ENCODE data around the gene RPA3. TPM values are rescaled to one million over a fixed set of nuclear protein-coding genes. Genes with fewer than 3 reads are reported as not detected.

RPA3 gene
- total and polyA plus RNA-seq, 8 donors, result 28.5 to 49.2 (median 43.5) TPM

GRCh38 chr7:7653593-7654187, 64.7 kb downstream of the RPA3 start:
- intact Hi-C loops (cut with DNase I), result no loop called here
- Histone ChIP-seq H3K4me3 (no peak overlapping the region), H3K36me3 (no peaks in the 10 kb centered on the region), H3K4me1 (no peaks in the 10 kb centered on the region), H3K27me3 (no peaks in the 10 kb centered on the region), H3K27ac (no peak overlapping the region), H3K9me3 (peaks cover 0 to 6% of the 10 kb centered on the region in 2 donors)
- ATAC-seq (no peak), DNase-seq (no peak)
- TF ChIP-seq CTCF (IDR thresholded peaks at IDR 0.05), result peak in 1 of 2 donors; percentile 27

- H3K4me3 ChIP-seq, result no peak overlapping the region
- no peak for TF ChIP-seq CTCF (IDR thresholded peaks at IDR 0.05)
- no peak overlapping the region for H3K27ac ChIP-seq
- peaks cover 0 to 3% of the 10 kb centered on the region in 2 donors for H3K9me3 ChIP-seq
- ATAC-seq (no peak), DNase-seq (no peak)
- no peaks in the 10 kb centered on the region for H3K27me3 ChIP-seq
- H3K36me3 ChIP-seq, result no peaks in the 10 kb centered on the region
- intact Hi-C loops (cut with DNase I), result no loop called here
- no peaks in the 10 kb centered on the region for H3K4me1 ChIP-seq
Observed at GRCh38 chr7:7652798-7653540, 65.4 kb downstream of the RPA3 start.

- DNase-seq, result no peak
- H3K36me3 ChIP-seq, result no peaks in the 10 kb centered on the region
- H3K27ac ChIP-seq, result no peak overlapping the region
- H3K4me3 ChIP-seq, result no peak overlapping the region
- no peak for ATAC-seq
- H3K27me3 ChIP-seq, result no peaks in the 10 kb centered on the region
- TF ChIP-seq CTCF (IDR thresholded peaks at IDR 0.05), result no peak
- intact Hi-C loops (cut with DNase I), result no loop called here
- no peaks in the 10 kb centered on the region for H3K9me3 ChIP-seq
- H3K4me1 ChIP-seq, result no peaks in the 10 kb centered on the region
Observed at GRCh38 chr7:7651479-7651878, 66.9 kb downstream of the RPA3 start.

DNA sequence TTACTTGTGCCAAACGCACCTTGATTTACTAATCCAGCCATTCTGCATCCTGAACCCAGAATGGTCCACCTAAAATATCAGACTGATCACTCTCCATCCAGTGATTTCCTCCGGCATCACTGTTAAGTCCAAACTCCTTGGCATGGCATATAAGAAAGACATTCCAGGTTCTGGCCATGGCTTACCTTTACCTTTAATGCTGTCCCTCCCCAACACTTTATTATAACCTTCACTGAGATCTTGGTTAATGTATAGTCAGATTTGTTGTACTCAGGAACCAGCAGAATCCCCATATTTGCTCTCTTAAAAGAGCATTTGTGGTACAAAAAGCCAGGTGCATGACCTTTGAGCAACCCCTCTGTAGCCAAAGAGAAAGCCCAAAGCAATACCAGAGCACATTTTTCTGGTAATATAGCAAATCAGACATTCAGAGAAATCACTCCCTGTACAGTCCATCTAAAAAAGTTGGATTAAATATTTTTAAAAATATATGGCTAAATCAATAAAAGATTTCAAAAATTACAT, 67.7 kb downstream of the RPA3 start:
- no peaks in the 10 kb centered on the region for H3K4me1 ChIP-seq
- no peaks in the 10 kb centered on the region for H3K27me3 ChIP-seq
- no peak overlapping the region for H3K4me3 ChIP-seq
- no peak overlapping the region for H3K27ac ChIP-seq
- ATAC-seq (no peak), DNase-seq (no peak)
- no peaks in the 10 kb centered on the region for H3K9me3 ChIP-seq
- intact Hi-C loops (cut with DNase I), result no loop called here
- H3K36me3 ChIP-seq, result no peaks in the 10 kb centered on the region
- TF ChIP-seq CTCF (IDR thresholded peaks at IDR 0.05), result no peak

GRCh38 chr7:7647495-7648036, 70.8 kb downstream of the RPA3 start:
- DNase-seq, result no peak
- Histone ChIP-seq H3K36me3 (no peaks in the 10 kb centered on the region), H3K9me3 (no peaks in the 10 kb centered on the region), H3K4me1 (peaks cover 0 to 3% of the 10 kb centered on the region in 2 donors), H3K27ac (no peak overlapping the region), H3K27me3 (no peaks in the 10 kb centered on the region), H3K4me3 (no peak overlapping the region)
- intact Hi-C loops (cut with DNase I), result no loop called here
- ATAC-seq, result no peak
- no peak for TF ChIP-seq CTCF (IDR thresholded peaks at IDR 0.05)
